Smooth muscle cell (in vitro differentiated cells): ENCODE results near the gene TMEM208. TPM values are rescaled to one million over a fixed set of nuclear protein-coding genes. Genes with fewer than 3 reads are reported as not detected.

Experiments
- DNase-seq: peaks from one replicate; lab custom pipeline; 2025; ENCODE audit not compliant: unreplicated experiment; lab: John Stamatoyannopoulos, UW
- H2AFZ ChIP-seq: fragments of 200-600 bp; sonication (generic); 2 replicates; pipeline ENCODE4 v1.6.0; 2016; ENCODE audit warnings: antibody characterized with exemption, low read depth, mild to moderate bottlenecking
- H3F3A ChIP-seq: fragments of 200-600 bp; sonication (generic); 2 replicates; pipeline ENCODE4 v1.6.0; 2017; ENCODE audit warnings: antibody characterized with exemption, low read depth
- H3K27ac ChIP-seq: fragments of 200-600 bp; sonication (generic); 2 replicates; pipeline ENCODE4 v1.5.1; 2016; ENCODE audit warnings: low read depth, mild to moderate bottlenecking
- H3K27me3 ChIP-seq: fragments of 200-600 bp; sonication (generic); 2 replicates; pipeline ENCODE4 v1.6.1; 2016; ENCODE audit warnings: low read depth, mild to moderate bottlenecking
- H3K36me3 ChIP-seq: fragments of 200-600 bp; sonication (generic); 2 replicates; pipeline ENCODE4 v1.5.1; 2016; ENCODE audit warnings: low read depth
- H3K4me1 ChIP-seq: fragments of 200-600 bp; sonication (generic); 2 replicates; pipeline ENCODE4 v1.5.1; 2016; ENCODE audit warnings: low read depth
- H3K4me2 ChIP-seq: fragments of 200-600 bp; sonication (generic); 2 replicates; pipeline ENCODE4 v1.6.0; 2016; ENCODE audit warnings: mild to moderate bottlenecking
- H3K4me3 ChIP-seq: fragments of 200-600 bp; sonication (generic); 2 replicates; pipeline ENCODE4 v1.5.1; 2016; ENCODE audit warnings: mild to moderate bottlenecking
- H3K79me2 ChIP-seq: fragments of 200-600 bp; sonication (generic); 2 replicates; pipeline ENCODE4 v1.6.0; 2016; ENCODE audit warnings: low read depth, mild to moderate bottlenecking
- H3K9ac ChIP-seq: fragments of 200-600 bp; sonication (generic); 2 replicates; pipeline ENCODE4 v1.6.0; 2016; ENCODE audit warnings: low read depth
- H3K9me3 ChIP-seq: fragments of 200-600 bp; sonication (generic); replicated peaks from 2 replicates; pipeline ENCODE4 v1.5.1; 2016; ENCODE audit warnings: low read depth
- H4K20me1 ChIP-seq: fragments of 200-600 bp; sonication (generic); 2 replicates; pipeline ENCODE4 v1.6.0; 2016; ENCODE audit warnings: low read depth
- WGBS: methylation state at CpG from one replicate; pipeline ENCODE4 v1.1.7; 2016; ENCODE audit warnings: low lambda C conversion rate; 5-methylcytosine and 5-hydroxymethylcytosine counted together
- polyA plus RNA-seq: library from polyadenylated mRNA; unstranded; fragments of >200 nt; fragmentation: Nextera tagmentation; extraction: Ambion mirVana; gene quantifications from 2 replicates; pipeline ENCODE4 v1.2.1, GENCODE V29; 2016
- total RNA-seq: library from RNA; depleted of rRNA; stranded (reverse); fragments of >200 nt; gene quantifications from 2 replicates; pipeline ENCODE4 v1.2.3, GENCODE V29; 2014
- TF ChIP-seq, protein P1 (sequence below): fragments of 200-600 bp; sonication (generic); IDR thresholded peaks from 2 replicates; pipeline ENCODE4 v1.5.1; 2017; ENCODE audit warnings: borderline replicate concordance, mild to moderate bottlenecking, antibody characterized with exemption; ENCODE audit not compliant: insufficient read depth, poor library complexity, severe bottlenecking

Gene TMEM208
- total and polyA plus RNA-seq, 2 experiments from 2014 or later, result 45.4 to 171 TPM

DNA sequence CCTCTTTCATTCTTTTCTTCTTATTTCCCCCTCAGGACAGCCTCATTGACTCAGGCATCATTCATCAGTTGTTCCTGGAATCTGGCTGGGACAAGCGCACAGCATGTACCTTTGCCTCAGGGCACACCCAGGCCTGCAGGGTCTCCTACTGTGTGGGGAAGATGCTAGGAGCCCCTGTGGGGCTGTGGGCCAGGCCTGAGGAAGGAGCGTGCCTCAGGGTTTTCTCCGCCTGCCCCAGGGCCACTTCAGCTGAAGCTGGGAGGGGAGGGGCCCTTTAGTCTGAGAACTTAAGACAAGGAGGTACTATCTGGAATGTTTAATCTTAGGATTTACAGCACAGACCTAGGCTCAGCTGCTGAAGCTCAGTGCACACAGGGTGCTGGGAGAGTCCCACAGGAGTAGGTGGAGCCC lies 20.1 kb upstream of the TMEM208 start:
- 84% methylated on average over 3 of the region's 3 CpGs for whole genome bisulfite sequencing
- Histone ChIP-seq H3K4me2 (no peak overlapping the region), H3K27me3 (no peaks in the 10 kb centered on the region), H3F3A (no peaks in the 10 kb centered on the region), H3K4me1 (no peaks in the 10 kb centered on the region), H3K9me3 (no peaks in the 10 kb centered on the region), H3K4me3 (no peak overlapping the region), H3K36me3 (no peaks in the 10 kb centered on the region), H3K79me2 (no peaks in the 10 kb centered on the region), H3K9ac (no peak overlapping the region), H4K20me1 (no peaks in the 10 kb centered on the region), H2AFZ (no peak overlapping the region), H3K27ac (no peak overlapping the region)
- no peak for DNase-seq
- TF ChIP-seq, protein P1, sequence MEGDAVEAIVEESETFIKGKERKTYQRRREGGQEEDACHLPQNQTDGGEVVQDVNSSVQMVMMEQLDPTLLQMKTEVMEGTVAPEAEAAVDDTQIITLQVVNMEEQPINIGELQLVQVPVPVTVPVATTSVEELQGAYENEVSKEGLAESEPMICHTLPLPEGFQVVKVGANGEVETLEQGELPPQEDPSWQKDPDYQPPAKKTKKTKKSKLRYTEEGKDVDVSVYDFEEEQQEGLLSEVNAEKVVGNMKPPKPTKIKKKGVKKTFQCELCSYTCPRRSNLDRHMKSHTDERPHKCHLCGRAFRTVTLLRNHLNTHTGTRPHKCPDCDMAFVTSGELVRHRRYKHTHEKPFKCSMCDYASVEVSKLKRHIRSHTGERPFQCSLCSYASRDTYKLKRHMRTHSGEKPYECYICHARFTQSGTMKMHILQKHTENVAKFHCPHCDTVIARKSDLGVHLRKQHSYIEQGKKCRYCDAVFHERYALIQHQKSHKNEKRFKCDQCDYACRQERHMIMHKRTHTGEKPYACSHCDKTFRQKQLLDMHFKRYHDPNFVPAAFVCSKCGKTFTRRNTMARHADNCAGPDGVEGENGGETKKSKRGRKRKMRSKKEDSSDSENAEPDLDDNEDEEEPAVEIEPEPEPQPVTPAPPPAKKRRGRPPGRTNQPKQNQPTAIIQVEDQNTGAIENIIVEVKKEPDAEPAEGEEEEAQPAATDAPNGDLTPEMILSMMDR, result no peak

DNA sequence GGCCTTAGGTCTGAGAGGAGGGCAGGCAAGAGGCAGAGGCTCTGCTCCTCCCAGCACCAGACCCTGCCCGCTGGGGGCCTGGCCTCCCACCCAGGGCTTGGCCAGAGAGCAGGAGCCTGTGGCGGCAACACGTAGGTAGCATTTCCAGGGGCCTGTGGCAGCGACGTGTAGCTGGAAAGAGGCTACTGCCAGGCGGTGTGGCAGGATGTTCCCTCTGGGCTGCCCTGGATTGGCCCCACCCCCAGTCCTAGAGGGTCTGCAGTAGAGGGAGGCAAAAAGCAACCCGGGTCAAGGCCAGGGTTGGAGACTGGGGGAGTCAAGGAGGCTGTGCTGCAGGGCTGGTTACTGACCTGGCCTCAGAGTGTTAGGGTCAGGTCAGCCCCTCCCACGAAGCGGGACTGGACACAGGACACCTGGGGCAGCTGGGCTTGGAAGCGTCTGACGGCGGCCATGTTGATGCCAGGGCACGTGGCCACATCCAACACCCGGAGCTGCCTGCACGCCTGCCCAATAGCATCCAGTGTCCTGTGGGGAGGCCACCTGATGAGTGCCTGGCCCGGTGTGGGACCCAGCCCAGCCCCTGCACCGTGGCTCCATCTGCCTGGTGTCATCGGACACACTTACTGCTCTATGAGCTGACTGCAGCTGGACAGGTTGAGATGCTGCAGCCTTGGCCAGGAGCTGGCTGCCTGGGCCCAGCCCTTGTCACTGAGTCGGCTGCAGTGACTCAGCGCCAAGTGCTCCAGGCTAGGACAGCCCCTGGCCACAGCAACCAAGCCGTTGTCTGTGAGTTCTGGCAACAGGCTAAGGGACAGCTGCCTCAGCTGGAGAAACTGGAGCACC lies 19.5 kb upstream of the TMEM208 start:
- Histone ChIP-seq H3K9ac (no peak overlapping the region), H3K9me3 (no peaks in the 10 kb centered on the region), H3K4me3 (no peak overlapping the region), H3K79me2 (no peaks in the 10 kb centered on the region), H3K4me1 (no peaks in the 10 kb centered on the region), H3K4me2 (no peak overlapping the region), H4K20me1 (no peaks in the 10 kb centered on the region), H3K27me3 (no peaks in the 10 kb centered on the region), H2AFZ (no peak overlapping the region), H3K36me3 (no peaks in the 10 kb centered on the region), H3K27ac (no peak overlapping the region), H3F3A (no peaks in the 10 kb centered on the region)
- DNase-seq, result no peak
- TF ChIP-seq, protein P1, result no peak
- WGBS, result 79% methylated on average over 21 of the region's 21 CpGs

DNA sequence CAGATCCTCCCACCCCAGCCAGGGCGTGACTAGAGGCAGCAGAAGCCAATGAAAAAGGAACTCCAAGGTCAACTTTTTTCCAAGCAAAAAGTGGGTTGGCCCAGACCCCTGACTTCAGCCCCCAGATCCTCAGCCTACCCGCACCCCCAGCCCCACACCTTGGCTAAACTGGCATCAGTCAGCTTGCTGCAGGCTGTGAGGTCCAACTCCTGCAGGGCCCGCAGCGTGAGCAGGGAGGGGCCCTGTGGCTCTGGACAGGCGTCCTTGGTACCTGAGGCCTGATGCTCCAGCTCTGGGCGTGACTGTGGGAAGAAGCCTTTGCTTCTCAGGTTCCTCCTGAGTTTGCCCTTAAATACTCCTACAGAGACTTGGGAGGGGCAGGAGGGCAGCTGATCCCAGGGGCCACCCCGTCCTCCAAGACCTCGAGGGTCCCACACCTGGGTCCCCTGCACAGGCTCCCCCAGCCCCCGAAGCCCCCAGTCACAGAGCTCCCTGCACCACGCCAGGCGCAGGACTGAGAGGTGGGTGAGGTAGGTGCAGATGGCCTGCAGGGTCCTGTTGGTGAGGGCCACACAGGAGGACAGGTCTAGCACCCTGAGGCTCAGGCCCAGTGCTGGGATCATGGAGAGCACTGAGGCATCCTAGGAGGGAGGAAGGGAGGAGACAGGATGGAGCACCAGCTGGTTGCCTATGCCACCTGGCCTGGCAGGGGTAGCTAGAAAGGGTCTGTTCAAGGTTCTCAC lies 18.6 kb upstream of the TMEM208 start:
- 94% methylated on average over 11 of the region's 11 CpGs for WGBS
- Histone ChIP-seq H3K27ac (no peak overlapping the region), H3K4me1 (no peaks in the 10 kb centered on the region), H3K27me3 (no peaks in the 10 kb centered on the region), H2AFZ (no peak overlapping the region), H3K4me2 (no peak overlapping the region), H3F3A (no peaks in the 10 kb centered on the region), H3K9ac (no peak overlapping the region), H3K36me3 (no peaks in the 10 kb centered on the region), H4K20me1 (no peaks in the 10 kb centered on the region), H3K4me3 (no peak overlapping the region), H3K9me3 (no peaks in the 10 kb centered on the region), H3K79me2 (no peaks in the 10 kb centered on the region)
- TF ChIP-seq, protein P1, result no peak
- DNase-seq, result no peak
